Measurements from ENCODE around the gene ABCA4. TPM values are rescaled to one million over a fixed set of nuclear protein-coding genes. Genes with fewer than 3 reads are reported as not detected.
"Not testable (repeated sequence)": the region's sequence is repeated elsewhere in the genome, so short reads cannot be mapped to it uniquely, and the experiment has no call there.

The ABCA4 gene
- total RNA-seq, 4 donors from 2014 or later = 0.49 to 2.0 (median 1.0) TPM; not detected in 1

- DNase-seq = no peak
- no peaks in the 10 kb centered on the region for H3K36me3 ChIP-seq
Measured at GRCh38 chr1:93999840-94000415, 121.0 kb downstream of the ABCA4 start.

DNA sequence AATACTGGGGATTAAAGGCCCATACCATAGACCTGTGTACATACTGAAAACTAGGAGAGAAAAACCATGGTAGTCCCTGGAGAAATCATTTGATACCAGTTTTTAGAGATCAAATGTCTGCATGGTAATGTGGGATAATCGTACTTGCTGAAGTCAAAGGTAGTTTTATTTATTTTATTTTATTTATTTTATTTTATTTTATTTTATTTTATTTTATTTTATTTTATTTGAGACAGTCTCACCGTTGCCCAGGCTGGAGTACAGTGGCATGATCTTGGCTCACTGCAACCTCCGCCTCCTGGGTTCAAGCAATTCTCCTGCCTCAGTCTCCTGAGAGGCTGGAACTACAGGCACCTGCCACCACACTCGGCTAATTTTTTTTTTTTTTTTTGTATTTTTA lies 122.4 kb downstream of the ABCA4 start:
- H3K27ac ChIP-seq; H3K36me3 ChIP-seq; H3K9me3 ChIP-seq; H3K4me3 ChIP-seq; DNase-seq; H3K4me1 ChIP-seq; intact Hi-C loops (cut with DNase I; ENCODE audit: low total_unique reads); H3K27me3 ChIP-seq: not testable (repeated sequence)

More at GRCh38 chr1:93999840-94000415, 121.0 kb downstream of the ABCA4 start:
- TF ChIP-seq, protein P1, sequence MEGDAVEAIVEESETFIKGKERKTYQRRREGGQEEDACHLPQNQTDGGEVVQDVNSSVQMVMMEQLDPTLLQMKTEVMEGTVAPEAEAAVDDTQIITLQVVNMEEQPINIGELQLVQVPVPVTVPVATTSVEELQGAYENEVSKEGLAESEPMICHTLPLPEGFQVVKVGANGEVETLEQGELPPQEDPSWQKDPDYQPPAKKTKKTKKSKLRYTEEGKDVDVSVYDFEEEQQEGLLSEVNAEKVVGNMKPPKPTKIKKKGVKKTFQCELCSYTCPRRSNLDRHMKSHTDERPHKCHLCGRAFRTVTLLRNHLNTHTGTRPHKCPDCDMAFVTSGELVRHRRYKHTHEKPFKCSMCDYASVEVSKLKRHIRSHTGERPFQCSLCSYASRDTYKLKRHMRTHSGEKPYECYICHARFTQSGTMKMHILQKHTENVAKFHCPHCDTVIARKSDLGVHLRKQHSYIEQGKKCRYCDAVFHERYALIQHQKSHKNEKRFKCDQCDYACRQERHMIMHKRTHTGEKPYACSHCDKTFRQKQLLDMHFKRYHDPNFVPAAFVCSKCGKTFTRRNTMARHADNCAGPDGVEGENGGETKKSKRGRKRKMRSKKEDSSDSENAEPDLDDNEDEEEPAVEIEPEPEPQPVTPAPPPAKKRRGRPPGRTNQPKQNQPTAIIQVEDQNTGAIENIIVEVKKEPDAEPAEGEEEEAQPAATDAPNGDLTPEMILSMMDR (IDR thresholded peaks at IDR 0.05) = no peak
- H3K9me3 ChIP-seq = no peaks in the 10 kb centered on the region
- no peaks in the 10 kb centered on the region for H3K27me3 ChIP-seq
- intact Hi-C loops (cut with DNase I; ENCODE audit: low total_unique reads) = no loop called here
- H3K4me1 ChIP-seq = no peaks in the 10 kb centered on the region
- no peak overlapping the region for H3K4me3 ChIP-seq
- H3K27ac ChIP-seq = no peak overlapping the region

GRCh38 chr1:93997756-93998155 lies 123.2 kb downstream of the ABCA4 start:
- no peaks in the 10 kb centered on the region for H3K4me1 ChIP-seq
- TF ChIP-seq, protein P1 (IDR thresholded peaks at IDR 0.05) = no peak
- TF ChIP-seq POLR2A (IDR thresholded peaks at IDR 0.05) = no peak
- H3K4me3 ChIP-seq = no peak overlapping the region
- H3K27ac ChIP-seq = no peak overlapping the region
- no peaks in the 10 kb centered on the region for H3K9me3 ChIP-seq
- intact Hi-C loops (cut with DNase I; ENCODE audit: low total_unique reads) = no loop called here
- H3K36me3 ChIP-seq = no peaks in the 10 kb centered on the region
- no peak for DNase-seq
- H3K27me3 ChIP-seq = no peaks in the 10 kb centered on the region

GRCh38 chr1:93995837-93996536 lies 125.0 kb downstream of the ABCA4 start:
- no peaks in the 10 kb centered on the region for H3K4me1 ChIP-seq
- H3K36me3 ChIP-seq = no peaks in the 10 kb centered on the region
- no peaks in the 10 kb centered on the region for H3K9me3 ChIP-seq
- intact Hi-C loops (cut with DNase I; ENCODE audit: low total_unique reads) = no loop called here
- H3K27me3 ChIP-seq = no peaks in the 10 kb centered on the region
- no peak overlapping the region for H3K27ac ChIP-seq
- no peak overlapping the region for H3K4me3 ChIP-seq
- TF ChIP-seq POLR2A (IDR thresholded peaks at IDR 0.05) = no peak
- TF ChIP-seq, protein P1 (IDR thresholded peaks at IDR 0.05) = no peak
- no peak for DNase-seq

GRCh38 chr1:93993731-93994130 lies 127.2 kb downstream of the ABCA4 start:
- intact Hi-C loops (cut with DNase I; ENCODE audit: low total_unique reads) = no loop called here
- TF ChIP-seq, protein P1 (IDR thresholded peaks at IDR 0.05) = no peak
- no peak for TF ChIP-seq POLR2A (IDR thresholded peaks at IDR 0.05)
- no peaks in the 10 kb centered on the region for H3K36me3 ChIP-seq
- no peak overlapping the region for H3K27ac ChIP-seq
- no peaks in the 10 kb centered on the region for H3K4me1 ChIP-seq
- H3K9me3 ChIP-seq = no peaks in the 10 kb centered on the region
- no peaks in the 10 kb centered on the region for H3K27me3 ChIP-seq
- no peak for DNase-seq
- H3K4me3 ChIP-seq = no peak overlapping the region
